Islet of Langerhans (tissue), 1 donor: ENCODE measurements around the gene WDR18.

Experiments used
- FAIRE-seq: peaks from one replicate; lab custom pipeline; 2011; peaks lifted over from hg19 to GRCh38; lab: Jason Lieb, UNC

WDR18 gene

DNA sequence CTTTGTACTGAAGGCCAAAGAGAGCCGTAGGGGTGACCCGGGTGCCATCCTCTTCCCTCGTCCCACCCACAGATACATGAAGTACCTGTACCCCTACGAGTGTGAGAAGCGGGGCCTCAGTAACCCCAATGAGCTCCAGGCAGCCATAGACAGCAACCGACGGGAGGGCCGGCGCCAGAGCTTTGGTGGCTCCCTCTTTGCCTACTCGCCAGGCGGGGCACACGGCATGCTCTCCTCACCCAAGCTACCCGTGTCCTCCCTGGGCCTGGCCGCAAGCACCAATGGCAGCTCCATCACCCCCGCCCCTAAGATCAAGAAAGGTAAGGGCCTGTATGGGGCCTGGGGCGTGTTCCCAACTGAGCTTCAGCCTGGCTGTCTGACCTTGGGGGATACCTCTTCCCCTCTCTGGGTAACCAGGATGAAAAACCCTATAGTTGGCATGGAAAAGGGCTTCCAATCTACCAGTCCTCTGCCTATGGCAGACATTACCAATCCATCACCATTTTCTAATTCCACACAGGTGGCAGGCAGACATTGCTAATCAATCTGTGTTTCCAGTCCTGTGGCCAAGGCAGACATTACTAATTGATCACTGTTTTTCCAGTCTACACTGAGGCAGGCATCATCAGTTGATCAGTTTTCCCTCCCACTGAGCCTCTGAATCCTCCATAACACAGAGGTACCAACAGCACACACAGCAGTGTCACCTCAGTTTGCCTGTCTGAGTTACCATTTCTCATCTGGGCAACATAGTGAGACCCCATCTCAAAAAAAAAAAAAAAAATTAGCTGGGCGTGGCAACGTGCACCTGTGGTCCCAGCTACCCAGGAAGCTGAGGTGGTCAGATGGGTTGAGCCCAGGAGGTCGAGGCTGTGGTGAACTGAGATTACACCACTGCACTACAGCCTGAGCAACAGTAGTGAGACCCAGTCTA lies 19.1 kb upstream of the WDR18 start:
- FAIRE-seq: no peak

DNA sequence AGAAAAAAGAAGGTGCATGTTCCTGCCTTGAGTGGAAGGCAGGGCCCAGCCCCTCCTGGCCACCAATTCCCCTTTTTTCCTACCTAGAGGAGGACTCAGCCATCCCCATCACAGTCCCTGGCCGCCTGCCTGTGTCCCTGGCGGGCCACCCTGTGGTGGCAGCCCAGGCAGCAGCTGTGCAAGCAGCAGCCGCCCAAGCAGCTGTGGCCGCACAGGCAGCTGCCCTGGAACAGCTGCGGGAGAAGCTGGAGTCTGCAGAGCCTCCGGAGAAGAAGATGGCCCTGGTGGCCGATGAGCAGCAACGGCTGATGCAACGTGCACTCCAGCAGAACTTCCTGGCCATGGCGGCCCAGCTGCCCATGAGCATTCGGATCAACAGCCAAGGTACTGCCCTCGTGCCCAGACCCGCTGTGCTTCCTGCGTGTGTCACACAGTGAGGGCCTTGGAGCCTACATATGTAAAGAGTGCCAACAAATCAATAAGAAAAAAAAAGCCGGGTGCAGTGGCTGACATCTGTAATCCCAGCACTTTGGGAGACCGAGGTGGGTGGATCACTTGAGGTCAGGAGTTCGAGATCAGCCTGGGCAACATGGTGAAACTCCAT lies 17.6 kb upstream of the WDR18 start:
- FAIRE-seq: no peak

DNA sequence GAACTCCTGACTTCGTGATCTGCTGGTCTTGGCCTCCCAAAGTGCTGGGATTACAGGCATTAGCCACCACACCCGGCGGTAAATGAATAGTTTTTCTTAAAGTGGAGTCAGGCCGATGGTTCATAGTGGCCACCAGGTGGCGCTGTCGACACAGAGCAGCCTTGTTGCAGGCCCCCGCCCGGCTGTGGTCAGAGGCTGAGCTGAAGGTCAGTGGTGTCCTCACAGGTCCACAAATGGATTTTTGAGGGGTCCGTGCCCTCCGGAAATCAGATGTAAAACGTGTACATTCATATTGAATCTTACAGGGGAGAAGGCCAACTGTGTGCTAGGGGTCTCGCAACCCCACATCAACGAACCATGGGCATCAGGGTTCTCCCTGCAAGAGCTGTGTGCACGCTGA lies 13.4 kb upstream of the WDR18 start:
- no peak for FAIRE-seq

- no peak for FAIRE-seq
Observed at GRCh38 chr19:971795-972194, 12.3 kb upstream of the WDR18 start.

GRCh38 chr19:972281-972680 lies 11.9 kb upstream of the WDR18 start:
- FAIRE-seq: no peak

DNA sequence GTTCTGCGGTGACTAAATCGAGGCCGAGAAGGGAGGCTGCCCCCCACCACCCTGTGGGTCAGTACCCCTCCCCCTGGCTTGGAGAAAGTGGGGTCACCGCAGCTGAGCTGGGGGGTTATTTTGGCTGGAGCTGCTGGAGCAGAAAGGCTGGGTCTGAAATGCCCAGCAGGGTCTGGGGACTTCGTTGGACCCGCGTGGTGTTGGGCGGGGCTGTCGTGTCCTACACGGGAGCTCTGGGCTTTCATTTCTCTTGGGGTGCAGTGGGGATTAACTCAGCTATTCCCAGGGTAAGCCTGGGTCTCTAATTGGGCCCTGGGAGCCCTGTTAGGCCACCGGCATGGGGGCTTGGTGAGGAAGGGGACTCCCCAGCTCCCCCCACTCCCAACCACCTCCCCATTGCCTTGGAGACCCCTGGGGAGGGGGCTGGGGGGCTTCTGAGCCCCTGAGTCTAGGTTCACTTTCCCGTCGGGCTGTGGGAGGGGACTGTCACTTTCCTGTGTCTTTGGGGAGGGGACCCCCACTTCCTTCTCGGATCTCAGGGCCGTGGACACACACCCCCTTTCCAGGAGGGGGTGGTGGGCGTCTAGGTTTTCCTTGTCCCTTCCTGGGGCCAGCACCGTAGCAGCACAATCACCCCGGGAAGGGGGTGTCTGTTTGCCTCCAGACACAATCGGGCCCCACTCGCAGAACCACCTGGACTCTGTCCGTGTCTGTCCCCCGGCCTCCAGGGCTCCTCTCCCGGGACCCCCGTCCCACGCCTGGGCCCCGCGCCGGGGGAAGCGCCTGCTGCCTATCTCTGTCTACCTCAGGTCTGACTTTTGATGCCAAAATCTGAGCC lies 10.2 kb upstream of the WDR18 start:
- FAIRE-seq: no peak

DNA sequence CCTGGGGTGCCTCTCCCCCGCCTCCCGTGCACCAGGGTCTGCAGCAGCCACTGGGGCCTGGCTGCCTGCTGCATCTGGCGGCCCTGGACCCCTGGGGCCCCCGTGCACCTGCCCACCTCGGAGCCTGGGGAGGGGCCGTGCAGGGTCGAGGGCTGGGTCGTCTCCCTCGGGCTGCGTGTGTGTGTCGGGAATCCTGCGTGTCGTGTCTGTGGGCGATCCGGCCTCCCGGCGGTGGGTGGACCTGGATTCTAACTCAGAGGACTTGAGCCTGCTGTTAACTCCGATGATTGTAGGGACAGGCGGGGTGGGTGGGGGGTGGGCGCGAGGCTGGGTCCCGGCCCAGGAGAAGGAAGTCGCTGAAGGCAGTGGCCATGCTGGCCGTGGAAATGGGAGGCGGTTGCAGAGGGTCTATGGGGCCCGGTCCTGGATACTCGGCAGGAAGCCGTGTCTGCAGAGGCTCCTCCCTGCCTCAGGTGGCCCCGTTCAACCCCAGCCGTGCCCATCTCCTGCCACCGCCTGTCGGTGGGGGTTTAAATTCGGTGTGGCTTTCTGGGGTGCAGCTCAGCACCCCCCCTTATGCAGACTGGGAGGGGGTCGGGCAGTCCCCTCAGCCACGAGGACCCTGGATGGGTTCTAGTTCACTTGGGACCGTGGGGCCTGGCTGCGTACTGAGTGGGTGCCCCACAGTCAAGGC lies 9.4 kb upstream of the WDR18 start:
- no peak for FAIRE-seq

GRCh38 chr19:976476-976875 lies 7.7 kb upstream of the WDR18 start:
- no peak for FAIRE-seq

DNA sequence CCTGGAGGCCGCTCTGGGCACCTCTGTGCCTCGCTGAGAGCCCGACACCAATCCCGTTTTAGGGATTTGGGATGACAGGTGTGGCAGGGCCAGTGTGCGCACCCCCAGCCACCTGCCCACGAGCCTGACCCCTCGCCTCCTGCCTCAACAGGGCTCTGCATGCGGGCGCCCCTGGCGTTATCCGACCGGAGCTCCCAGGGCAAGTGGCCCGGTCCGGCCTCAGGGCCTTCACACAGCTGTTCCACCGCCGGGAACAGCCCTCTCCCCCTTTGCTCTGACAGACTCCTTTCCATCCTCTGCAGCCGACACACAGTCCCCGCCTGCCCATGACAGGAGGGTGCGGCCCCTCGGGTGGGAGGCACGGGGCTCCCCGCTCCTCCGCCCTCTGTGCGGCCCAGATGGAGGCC lies 7.1 kb upstream of the WDR18 start:
- no peak for FAIRE-seq

GRCh38 chr19:979318-979741 lies 4.8 kb upstream of the WDR18 start:
- no peak for FAIRE-seq

- no peak for FAIRE-seq
Observed at GRCh38 chr19:980133-980998, 3.8 kb upstream of the WDR18 start.

DNA sequence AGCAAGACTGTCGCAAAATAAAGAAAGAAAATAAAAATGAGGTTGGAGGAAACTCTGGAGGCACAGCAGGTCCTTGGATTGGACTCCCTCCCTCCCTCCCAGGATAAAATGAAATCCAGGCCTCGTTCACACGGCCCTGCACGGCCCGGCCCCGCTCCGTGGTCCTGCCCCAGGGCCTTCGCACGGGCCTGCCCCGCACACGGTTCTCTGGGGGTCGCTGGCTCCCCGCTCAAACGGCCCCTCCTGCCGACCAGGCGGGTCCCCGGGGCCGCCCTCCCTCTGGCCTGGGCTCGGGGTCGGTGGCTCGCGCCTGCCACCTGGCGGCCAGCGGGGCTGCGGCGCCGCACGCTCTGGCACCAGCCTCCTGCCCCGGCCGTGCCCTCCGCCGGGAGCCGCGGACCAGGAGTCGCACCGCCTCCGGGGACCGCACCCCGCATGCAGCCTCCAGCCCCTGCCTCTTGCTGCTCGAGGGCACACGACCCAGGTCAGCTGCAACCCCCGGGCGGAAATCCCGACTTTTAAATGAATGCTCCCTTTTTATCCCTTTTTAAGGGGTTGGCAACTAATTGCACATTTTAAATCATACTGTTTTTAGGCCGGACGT lies 1.5 kb upstream of the WDR18 start:
- no peak for FAIRE-seq

DNA sequence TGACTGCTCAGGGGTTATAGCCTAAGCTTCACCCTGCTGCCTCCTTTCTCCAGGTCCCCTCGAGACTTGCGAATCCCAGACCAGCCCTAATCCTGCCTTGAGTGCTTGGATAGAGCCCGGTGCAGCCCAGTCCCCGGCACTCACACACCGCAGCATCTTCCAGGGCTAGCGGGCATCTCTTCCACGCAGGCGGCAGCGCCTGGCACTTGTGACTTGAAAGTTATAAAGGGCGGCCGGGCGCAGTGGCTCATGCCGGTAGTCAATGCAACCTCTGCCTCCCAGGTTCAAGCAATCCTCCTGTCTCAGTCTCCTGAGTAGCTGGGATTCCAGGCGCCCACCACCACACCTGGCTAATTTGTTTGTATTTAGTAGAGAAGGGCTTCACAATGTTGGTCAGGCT lies 1.9 kb downstream of the WDR18 start:
- FAIRE-seq: no peak

DNA sequence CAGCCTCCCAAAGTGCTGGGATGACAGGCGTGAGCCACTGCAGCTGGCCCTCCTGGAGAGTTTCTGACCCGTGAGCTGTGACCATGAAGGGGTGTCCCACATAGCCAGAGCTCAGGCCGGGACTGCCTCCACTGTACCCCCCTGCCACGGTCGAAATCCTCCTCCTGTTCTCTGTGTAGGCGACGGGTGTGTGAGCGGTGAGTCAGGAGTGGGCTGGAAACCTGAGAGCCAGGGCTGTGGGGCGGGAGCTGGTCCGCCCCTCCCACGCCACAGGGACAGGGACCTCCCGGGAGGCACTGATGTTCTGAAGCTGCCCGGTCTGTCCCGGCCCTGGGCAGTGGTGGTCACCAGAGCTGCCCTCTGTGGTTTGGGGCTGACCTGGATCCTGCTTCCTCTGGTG lies 3.9 kb downstream of the WDR18 start:
- no peak for FAIRE-seq

DNA sequence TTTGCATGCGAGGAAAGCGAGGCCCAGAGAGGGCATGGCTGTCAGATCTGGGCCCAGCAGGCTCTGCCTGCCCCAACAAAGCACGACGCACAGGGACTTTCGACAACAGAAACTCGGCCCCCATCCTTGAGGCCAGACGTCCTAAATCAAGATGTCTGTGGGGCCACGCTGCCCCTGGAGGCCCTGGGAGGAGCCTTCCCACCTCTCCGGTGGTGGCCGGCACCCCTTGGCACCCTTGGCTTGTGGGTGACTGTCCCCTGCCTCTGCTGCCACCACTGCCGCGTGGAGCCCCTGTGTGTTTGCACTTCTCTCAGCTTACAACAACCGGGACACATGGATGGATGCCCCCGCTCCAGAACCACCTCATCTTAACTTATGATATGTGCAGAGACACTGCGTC lies 4.4 kb downstream of the WDR18 start:
- no peak for FAIRE-seq

GRCh38 chr19:989381-990081 lies 5.4 kb downstream of the WDR18 start:
- no peak for FAIRE-seq

DNA sequence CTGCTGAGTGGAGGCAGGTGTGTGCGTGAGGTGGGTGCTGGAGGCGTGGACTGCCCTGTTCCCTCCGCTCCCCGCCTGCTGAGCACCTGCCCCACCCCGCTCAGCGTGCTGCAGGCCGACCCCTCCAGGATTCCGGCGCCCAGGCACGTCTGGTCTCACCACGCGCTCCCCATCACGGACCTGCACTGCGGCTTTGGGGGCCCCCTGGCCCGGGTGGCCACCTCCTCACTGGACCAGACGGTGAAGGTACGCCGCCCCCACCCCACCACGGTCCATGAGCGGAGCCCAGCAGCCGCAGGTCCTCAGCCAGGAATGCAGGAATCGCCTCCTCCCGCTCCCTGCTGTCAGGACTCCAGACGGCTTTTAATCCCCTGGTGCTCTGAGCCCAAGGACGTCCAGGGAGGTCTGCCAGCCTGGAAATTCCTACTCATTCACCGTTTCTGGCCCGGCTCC lies 6.0 kb downstream of the WDR18 start:
- FAIRE-seq: no peak

- no peak for FAIRE-seq
Observed at GRCh38 chr19:990746-991145, 6.6 kb downstream of the WDR18 start.

DNA sequence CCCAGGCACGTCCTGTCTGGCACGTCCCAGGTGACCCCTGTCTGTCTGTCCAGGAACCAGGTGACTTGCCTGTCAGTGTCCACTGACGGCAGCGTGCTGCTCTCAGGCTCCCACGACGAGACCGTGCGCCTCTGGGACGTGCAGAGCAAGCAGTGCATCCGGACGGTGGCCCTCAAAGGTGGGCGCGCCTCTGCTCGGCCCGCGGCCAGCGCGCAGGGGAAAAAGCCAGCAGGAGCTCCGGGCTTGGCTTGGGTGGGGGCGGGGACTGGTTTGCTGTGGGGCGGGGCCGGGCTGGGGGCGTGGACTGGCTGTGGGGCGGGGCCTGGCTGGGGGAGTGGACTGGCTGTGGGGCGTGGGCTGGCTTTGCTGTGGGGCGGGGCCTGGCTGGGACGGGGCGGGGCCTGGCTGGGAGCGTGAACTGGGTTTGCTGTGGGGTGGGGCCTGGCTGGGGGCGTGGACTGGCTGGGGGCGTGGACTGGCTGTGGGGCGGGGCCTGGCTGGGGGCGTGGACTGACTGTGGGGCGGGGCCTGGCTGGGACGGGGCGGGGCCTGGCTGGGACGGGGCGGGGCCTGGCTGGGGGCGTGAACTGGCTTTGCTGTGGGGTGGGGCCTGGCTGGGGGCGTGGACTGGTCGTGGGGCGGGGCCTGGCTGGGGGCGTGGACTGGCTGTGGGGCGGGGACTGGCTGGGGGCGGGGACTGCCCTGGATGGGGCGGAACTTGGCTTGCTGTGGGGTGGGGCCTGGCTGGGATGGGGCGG lies 7.2 kb downstream of the WDR18 start:
- FAIRE-seq: no peak
